GM12873 (cell line): ENCODE results near the gene EBP.

Experiments
- TF ChIP-seq, protein P1 (sequence below): IDR thresholded peaks from 2 replicates; pipeline ENCODE4 v1.5.1; 2012; ENCODE audit warnings: low read depth, mild to moderate bottlenecking, moderate library complexity, low read length, control low read depth; ENCODE audit not compliant: insufficient read depth; ENCODE audit errors: missing control alignments

Gene EBP

GRCh38 chrX:48573690-48574269 lies 52.2 kb downstream of the EBP start:
- TF ChIP-seq, protein P1, sequence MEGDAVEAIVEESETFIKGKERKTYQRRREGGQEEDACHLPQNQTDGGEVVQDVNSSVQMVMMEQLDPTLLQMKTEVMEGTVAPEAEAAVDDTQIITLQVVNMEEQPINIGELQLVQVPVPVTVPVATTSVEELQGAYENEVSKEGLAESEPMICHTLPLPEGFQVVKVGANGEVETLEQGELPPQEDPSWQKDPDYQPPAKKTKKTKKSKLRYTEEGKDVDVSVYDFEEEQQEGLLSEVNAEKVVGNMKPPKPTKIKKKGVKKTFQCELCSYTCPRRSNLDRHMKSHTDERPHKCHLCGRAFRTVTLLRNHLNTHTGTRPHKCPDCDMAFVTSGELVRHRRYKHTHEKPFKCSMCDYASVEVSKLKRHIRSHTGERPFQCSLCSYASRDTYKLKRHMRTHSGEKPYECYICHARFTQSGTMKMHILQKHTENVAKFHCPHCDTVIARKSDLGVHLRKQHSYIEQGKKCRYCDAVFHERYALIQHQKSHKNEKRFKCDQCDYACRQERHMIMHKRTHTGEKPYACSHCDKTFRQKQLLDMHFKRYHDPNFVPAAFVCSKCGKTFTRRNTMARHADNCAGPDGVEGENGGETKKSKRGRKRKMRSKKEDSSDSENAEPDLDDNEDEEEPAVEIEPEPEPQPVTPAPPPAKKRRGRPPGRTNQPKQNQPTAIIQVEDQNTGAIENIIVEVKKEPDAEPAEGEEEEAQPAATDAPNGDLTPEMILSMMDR = no peak

- TF ChIP-seq, protein P1 = peak; percentile 46
Measured at GRCh38 chrX:48574270-48575266, 53.0 kb downstream of the EBP start, which contains the start of gene RBM3. Gene RBM3, plus strand, starts transcription at chrX:48574484. Its CDS starts 697 bp downstream, at chrX:48575181.

DNA sequence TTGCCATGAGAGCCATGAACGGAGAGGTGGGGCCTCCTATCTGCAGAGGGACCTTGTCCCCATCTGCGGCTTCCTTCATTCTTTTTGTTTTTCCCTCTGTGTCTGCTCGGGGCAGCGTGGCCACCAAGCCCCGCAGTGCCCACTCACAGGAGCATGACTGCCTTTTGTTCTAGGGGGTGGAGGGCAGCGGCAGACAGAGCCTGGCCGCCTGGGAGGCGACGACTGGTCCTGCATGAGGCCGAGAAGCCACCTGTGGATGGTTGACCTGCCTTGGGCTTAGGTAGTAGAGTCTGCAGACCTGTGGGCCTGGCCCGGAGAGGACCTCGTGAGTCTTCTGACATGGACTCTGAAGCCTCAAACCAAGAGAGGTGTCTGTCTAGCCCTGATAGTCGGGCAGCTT lies 54.0 kb downstream of the EBP start:
- TF ChIP-seq, protein P1 = no peak

DNA sequence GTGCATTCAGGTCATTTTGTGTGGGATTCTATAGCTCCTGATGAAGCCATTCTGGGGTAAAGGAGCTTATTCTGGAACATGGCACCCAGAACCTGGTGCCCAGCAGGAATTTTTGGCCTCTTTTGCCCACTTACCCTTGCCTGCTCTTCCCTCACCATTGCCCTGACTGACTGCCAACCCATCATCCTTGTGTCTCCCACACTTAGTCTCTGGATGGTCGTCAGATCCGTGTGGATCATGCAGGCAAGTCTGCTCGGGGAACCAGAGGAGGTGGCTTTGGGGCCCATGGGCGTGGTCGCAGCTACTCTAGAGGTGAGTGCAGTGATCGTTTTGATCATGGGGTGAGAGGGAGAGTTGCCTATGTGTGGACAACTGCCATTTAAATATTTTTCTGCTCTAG lies 54.5 kb downstream of the EBP start:
- TF ChIP-seq, protein P1 = no peak
